Inflammatory macrophage treated with lipopolysaccharide for 1 hour (primary cell): ENCODE data around the gene SCNN1B.
A peak's percentile ranks its signal among the peaks of the same experiment; 100 is the strongest.
"Not testable (repeated sequence)": the region's sequence is repeated elsewhere in the genome, so short reads cannot be mapped to it uniquely, and the experiment has no call there.

ENCODE experiments used
- DNase-seq, 2 donors: peaks; one replicate each; pipeline ENCODE4 v3.0.0-alpha.2; 2020 to 2022

SCNN1B gene

DNA sequence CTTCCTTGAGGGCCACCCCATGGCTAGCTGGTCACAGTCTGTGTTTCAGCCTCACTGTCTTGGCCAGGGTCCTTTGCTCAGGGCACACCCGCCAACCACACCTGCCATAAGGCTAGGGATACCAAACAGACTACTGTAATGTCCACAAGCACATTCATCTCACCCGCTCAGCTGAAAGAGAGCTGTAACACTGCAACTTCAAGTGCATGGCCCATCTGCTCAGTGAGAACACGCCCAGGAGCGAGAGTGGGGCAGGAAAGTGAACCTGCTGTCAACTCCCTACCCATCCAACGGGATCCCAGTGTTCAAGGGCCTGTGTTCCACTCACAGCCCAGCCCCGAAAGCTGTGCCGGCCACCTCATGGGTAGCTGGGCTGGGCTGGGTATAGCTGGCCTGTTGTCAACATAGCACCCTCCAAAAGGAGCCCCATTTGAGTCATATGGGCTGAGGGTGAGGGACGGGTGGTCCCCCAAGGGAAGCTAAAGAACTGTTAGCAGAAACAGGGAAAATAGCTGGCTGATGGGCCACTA lies 55.7 kb downstream of the SCNN1B start:
- DNase-seq: no peak

DNA sequence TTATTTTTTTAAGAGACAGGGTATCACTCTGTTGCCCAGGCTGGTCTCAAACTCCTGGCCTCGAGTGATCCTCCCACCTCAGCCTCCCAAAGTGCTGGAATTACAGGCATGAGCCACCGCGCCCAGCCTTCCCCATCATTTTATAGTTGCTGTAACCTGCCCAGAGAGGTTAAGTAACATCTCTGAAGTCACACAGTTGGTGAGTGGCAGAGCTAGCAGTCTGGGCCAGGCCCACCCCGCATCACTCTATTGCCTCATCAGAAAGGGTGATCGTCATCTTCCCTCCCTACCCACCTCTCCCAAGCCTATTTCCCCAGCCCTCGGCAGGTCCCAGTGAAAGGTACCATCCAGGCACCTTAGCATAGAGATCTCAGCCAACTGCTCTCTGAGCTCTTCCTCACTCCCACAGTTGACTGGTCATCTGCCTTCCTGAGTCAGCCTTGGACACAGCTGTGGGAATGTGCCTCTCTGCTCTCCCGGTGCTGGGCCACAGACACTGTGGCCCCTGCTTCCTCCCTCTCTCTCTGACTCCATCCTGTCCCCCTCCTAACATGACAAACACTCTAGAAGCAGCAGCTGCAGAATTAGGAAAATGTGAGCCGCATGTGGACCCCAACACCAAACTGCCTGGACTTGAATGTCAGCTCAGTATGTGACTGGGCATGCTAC lies 57.1 kb downstream of the SCNN1B start:
- DNase-seq: no peak

DNA sequence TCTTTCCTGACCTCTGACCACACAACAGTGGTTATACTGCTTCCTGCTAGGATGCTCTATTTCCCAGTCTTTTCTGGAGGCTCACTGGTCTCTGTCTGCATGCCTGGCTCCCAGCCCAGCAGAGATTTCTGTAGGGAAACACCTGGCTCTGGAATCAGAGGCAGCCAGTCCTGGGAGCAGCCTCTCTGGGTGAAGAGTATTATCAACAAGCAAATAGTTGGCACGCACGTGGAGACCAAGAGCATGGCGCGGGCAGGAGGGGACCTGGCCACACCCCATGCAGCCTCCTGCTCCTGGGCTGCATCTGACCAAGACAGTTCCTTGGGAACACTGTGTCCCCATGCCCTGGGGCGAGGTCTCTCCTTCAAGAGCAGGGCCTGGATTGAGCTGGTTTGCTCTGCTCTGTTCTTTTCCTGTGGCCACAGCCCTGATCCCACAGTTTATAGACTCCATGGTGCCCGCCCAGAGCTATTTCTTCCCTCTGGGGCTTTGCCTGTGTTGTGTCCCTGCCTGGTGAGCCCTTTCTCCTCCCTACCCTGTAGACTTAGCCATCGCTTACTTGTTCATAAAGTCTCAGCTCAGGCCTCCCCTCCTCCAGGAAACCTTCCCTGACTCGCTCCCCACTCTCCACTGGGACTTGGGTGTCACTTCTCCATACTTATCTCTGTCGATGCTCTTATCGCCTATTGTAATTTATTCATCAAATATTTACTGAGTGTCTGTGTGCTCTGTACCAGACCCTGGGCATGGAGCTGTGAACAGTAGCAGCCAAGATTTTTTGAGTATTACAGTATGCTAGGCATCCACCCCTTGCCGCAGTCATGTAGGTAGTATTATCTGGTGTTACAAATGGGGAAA lies 60.6 kb downstream of the SCNN1B start:
- DNase-seq: no peak

DNA sequence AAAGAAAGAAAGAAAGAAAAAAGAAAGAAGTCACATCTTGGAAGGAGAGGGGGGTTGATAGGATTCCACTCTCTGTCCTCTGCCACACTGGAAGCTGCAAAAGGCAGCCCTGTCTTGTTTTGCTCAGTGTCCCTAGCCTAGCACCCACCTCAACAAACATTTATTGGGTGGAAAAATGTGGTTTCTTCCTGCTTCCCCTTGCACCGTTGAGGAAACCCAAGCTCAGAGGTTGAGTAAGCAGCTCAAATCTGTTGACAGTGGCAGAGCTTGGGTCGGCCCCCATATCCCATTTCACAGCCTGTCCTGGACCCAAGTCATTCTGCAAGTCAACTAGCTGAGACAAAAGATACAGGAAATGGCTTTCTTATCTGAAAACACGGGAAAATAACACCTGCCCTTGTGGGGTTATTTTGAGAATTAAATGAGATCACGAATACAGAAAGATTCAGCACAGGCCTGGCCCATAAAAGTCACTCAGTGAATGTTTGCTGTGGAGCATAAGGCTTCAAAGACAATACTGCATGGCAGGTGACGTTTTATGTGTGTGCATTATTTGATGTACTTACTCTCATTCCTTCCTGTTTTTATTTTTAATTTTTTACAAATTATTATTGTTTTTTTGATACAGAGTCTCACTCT lies 63.6 kb downstream of the SCNN1B start:
- DNase-seq: peak in 1 of 2 donors; percentile 1

DNA sequence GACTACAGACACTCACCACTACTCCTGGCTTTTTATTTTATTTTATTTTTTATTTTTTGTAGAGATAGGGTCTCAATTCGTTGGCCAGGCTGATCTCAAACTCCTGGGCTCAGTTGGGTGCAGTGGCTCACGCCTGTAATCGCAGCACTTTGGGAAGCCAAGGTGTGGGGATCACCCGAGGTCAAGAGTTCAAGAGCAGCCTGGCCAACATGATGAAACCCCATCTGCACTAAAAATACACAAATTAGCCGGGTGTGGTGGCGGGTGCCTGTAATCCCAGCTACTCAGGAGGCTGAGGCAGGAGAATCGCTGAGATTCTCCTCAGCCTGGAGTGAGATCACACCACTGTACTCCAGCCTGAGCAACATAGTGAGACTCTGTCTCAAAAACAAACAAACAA lies 64.2 kb downstream of the SCNN1B start:
- not testable (repeated sequence) for DNase-seq

DNA sequence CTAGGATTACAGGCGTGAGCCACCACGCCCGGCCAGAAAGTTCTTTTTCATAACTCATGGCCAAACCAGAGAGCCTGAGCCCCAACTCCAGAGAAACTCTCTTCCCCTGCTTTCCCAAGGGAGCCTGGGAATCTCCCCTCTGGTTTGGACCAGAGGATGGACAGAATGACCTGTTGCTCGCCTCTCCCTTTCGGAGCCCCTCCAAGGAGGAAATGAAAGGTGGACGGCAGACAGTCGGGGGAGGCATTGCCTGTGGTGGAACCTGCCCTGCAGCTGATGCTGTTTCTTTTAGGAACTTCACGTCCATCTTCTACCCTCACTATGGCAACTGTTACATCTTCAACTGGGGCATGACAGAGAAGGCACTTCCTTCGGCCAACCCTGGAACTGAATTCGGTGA lies 65.5 kb downstream of the SCNN1B start:
- no peak for DNase-seq

GRCh38 chr16:23367988-23368387 lies 65.9 kb downstream of the SCNN1B start:
- no peak for DNase-seq

- DNase-seq: no peak
These were observed 66.4 kb downstream of the SCNN1B start for GRCh38 chr16:23368469-23368868.

DNA sequence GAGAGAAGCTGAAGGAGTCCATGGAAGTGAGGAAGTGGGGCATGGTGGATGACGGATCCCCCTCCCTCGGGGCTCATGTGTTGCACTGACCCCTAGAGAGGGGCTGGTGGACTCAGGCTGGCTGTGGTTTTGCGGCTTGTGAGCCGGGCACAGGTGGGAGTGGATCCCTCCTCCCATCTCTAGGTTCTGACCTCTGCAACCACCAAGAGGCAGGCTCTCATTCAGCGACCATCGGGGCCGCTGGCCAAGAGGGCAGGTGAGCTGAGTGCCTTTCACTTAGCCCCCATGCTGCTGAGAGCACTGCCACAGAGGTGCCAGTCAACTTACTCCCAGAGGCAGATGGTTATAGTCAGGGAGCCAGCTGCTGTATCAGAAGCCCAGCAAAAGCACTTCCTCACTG lies 67.3 kb downstream of the SCNN1B start:
- DNase-seq: no peak

DNA sequence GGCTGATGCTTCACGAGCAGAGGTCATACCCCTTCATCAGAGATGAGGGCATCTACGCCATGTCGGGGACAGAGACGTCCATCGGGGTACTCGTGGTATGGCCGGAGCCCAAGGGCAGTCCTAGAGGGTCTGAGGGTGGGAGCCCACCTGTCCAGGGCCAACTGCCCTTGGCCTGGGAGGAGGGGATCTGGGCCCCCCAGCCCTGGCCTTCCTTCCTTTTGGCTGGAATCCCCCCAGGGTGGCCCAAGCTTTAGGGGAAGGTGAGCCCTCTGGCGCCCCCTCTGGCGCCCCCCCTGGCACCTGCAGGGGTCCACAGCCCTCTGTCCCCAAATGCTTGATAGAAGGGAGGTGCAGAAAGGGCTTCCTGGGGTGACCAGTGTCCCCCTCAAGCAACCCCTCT lies 69.3 kb downstream of the SCNN1B start:
- DNase-seq: no peak

DNA sequence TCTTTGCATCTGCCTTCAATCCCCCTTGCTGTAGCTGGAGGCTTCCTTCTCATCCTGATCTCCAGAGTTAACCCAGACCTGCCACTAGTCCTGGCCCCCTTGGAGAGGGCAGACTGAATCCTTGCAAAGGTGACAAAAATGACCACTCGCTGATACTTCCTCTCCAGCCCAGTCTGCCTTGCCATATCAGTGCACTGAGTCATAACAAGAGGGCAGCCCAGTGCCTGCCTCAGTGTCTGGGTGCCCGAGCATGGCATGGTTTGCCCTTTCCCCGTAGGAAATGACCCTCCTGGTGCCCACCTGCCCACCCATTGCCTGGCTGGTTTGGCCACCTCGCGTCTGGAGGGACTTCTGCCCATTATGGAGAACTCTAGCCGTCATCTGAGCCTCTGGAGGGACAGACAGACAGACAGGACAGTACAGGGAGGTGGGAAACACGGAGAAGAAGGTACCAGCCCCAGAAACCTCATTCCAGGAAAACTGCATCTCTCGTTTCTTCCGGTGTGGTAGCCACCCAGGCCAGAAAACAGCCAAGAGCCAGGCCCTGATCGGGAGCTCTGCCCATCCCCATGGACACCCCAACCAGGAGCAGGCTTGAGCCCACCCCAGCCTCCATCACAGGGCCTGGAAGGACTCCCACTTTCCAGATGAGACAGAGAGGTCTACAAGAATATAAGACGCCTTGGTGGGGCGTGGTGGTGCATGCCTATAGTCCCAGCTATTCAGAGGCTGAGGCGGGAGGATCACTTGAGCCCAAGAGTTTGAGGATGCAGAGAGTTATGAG lies 71.5 kb downstream of the SCNN1B start:
- no peak for DNase-seq

DNA sequence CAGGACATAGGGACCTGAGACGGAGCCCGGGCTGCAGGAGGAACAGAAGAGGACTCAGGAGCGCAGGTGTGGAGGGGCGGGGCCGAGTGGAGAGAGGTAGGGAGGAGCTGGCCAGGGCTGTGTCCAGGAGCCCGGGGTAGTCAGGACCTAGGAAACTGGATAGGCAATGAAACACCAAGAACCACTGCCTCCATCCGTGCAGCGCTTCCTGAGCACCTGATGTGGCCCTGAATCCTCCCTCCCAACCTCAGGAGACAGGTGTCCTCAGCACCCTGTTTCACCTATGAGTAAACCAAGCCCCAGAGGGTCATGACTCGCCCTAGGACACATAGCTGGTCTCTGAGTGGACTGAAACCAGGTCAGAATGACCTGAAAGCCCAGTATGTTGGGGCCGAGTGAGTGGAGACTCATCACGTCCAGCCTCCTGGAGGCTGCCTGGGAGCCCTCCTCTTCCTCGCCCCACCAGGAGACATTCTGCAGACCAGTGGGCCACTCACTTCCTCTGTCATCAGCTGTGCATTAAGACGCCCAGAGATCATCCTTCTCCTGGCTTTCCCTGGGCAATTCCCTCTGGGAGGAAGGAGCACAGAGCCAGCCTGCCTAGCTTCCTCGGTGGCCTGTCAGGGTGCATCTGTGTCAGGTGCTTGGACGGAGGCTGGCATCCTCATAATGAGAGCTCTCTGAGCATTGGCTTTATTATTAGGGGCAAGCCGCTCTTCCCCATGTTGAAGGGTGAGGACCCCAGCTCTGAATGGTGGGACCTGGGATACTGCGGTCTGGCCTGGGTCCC lies 72.8 kb downstream of the SCNN1B start:
- no peak for DNase-seq

DNA sequence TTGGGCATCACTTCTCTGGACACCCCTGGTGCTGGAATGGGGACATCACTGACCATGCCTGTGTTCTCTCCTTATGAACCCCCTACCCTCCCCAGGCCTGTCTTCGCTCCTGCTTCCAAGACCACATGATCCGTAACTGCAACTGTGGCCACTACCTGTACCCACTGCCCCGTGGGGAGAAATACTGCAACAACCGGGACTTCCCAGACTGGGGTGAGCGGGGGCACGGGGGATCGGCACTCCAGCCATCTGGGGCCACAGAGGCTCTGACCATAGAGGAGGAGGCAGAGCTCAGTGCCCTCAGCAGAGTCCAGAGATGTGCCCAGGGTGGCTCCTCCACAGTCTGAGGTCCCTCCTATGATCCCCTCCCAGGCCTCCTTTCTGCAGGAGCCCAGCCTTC lies 73.5 kb downstream of the SCNN1B start:
- no peak for DNase-seq

DNA sequence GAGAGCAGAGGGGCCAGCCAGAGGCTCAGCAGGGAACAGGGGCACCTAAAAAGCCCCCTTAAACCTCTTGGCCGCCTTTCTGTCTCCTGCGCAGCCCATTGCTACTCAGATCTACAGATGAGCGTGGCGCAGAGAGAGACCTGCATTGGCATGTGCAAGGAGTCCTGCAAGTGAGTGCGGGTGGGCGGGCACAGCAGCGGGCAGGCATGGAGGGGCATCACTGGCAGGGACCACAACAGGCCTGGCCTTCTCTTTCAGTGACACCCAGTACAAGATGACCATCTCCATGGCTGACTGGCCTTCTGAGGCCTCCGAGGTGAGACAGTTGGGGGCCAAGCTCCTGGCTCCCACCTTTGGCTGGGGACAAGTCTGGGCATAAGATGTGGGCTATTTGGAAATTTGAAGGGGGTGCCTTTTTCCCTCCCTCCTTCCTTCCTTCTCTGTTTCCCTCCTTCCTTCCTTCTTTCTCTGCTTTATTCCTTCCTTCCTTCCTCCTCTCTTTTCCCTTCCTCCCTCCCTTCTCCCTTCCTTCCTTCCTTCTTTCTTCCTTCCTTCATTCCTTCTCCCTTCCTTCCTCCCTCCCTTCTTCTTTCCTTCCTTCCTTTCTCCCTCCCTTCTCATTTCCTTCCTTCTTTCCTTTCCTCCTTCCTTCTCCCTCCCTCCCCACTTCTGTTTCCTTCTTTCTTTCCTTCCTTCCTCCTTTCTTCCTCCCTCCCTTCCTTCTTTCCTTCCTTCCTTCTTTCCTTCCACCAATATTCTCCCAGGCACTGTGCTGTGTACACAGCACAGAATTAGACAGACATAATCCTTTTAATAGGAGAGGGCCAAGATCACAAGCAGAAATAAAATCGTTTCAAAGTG lies 75.2 kb downstream of the SCNN1B start:
- no peak for DNase-seq

DNA sequence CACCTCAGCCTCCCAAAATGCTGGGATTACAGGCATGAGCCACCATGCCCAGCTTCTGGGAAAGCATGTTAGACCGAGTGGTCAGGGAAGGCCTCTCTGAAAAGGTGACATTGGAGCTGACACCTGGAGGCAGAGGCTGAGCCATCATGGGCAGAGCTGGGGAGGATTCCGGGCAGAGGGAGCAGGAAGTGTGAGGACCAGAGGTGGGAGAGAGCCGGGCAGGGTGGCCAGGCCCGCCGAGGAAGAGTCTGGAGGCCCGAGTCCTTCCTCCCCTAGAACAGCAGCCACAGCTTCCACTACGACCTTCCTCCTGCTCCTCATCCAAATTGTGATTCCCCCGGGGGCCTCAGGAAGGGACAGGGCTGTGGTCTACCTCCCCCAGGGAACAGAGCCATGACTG lies 76.2 kb downstream of the SCNN1B start:
- DNase-seq: no peak

DNA sequence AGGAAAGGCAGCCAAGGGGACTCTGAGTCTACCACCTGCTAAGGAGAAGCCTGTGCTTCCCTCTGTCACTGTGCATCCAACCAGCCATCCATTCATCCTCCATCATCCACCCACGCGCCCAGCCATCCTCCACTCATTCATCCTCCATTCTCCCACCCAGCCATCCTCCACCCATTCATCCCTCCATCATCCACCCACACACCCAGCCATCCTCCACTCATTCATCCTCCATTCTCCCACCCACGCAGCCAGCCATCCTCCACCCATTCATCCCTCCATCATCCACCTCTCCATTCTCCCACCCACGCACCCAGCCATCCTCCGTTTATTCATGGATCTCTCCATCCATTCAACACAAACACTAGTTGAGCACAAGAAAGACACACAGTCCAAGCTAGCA lies 76.8 kb downstream of the SCNN1B start:
- no peak for DNase-seq

DNA sequence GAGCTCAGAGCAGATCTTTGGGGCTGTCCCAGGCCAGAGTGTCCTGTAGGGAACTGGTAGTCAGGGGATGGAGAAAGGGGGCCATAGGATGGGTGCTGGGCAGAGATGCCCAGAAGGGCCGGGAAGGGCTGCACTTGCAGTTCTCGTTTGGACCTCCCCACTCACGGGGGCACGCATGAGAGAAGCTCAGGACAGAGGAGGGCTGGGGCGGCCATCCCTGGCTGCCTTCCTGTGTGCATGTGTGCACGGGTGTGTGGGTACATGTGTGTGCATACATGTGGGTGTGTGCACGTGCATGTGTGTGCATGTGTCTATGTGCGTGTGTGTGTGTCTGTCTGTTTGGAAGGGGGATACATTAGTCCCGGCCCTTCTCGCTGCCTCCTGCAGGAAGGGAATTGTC lies 77.6 kb downstream of the SCNN1B start:
- DNase-seq: no peak

DNA sequence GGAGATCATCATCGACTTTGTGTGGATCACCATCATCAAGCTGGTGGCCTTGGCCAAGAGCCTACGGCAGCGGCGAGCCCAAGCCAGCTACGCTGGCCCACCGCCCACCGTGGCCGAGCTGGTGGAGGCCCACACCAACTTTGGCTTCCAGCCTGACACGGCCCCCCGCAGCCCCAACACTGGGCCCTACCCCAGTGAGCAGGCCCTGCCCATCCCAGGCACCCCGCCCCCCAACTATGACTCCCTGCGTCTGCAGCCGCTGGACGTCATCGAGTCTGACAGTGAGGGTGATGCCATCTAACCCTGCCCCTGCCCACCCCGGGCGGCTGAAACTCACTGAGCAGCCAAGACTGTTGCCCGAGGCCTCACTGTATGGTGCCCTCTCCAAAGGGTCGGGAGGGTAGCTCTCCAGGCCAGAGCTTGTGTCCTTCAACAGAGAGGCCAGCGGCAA lies 78.4 kb downstream of the SCNN1B start:
- DNase-seq: no peak

DNA sequence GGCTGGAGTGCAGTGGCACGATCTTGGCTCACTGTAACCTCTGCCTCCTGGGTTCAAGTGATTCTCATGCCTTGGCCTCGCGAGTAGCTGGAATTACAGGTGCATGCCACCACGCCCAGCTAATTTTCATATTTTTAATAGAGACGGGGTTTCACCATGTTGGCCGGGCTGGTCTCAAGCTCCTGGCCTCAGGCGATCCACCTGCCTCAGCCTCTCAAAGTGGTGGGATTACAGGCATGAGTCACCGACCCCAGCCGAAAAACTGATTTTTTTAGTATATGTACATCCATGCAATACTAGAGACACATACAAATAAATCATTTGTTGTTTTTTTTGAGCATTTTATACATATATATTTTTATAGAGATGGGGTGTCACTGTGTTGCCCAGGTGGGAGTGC lies 79.6 kb downstream of the SCNN1B start:
- not testable (repeated sequence) for DNase-seq

DNA sequence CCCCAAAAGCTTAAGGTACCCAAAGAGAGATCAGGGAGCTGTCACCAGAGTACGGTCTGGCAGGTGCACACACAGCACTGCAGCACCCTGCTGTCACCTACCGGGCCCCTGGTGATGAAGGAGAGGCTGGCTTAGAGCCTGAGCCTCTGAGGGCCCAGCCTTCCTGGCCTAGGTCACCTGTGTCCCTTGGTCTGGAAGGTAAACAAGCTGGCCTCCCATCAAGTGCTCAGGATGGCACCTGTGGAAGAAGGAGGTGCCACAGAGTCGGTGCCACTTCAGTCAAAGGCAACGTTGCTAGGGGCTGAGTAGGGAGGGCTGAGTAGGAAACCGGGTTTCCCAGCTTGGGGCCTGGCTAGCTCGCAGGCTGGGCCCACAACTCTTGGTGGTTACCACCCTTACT lies 80.2 kb downstream of the SCNN1B start:
- DNase-seq: no peak

DNA sequence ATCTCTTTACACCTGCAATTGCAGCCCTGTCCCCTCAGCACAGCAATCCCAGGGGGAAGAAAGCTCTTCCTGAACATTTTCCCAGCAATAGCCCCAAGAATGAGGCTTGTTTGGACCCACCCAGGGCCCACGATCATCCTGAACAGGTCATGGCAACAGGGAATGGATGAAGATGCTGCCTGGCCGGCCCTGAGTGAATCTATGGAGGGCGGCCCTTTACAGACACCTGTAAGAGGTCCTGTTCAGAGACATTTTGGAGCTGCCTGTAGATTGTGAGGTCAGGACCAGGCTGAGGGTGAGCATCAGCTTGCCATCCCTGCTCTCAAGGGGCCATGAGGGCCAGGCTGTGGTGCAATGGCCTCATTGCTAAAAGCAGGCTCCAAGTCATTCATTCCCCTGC lies 81.8 kb downstream of the SCNN1B start:
- DNase-seq: no peak
